GM18505 (cell line): ENCODE measurements around the gene PIWIL1.

ENCODE experiments used
- ATAC-seq: cut with Tn5 transposase; IDR thresholded peaks from one replicate; pipeline ENCODE4 v1.9.1; 2021; ENCODE audit not compliant: unreplicated experiment
- POLR2A ChIP-seq: IDR thresholded peaks from 4 replicates; pipeline ENCODE4 v1.6.1; 2011; ENCODE audit warnings: borderline replicate concordance; ENCODE audit not compliant: insufficient read depth, insufficient read length; ENCODE audit errors: extremely low read depth

The PIWIL1 gene

GRCh38 chr12:130330685-130331084 is 7.0 kb upstream of the PIWIL1 start:
- no peak for TF ChIP-seq POLR2A
- no peak for ATAC-seq

- no peak for ATAC-seq
- TF ChIP-seq POLR2A: no peak
Measured at GRCh38 chr12:130331146-130331545, 6.5 kb upstream of the PIWIL1 start.

- no peak for ATAC-seq
- no peak for TF ChIP-seq POLR2A
Measured at GRCh38 chr12:130333341-130333740, 4.3 kb upstream of the PIWIL1 start.

- no peak for TF ChIP-seq POLR2A
- ATAC-seq: no peak
Measured at GRCh38 chr12:130334399-130334798, 3.3 kb upstream of the PIWIL1 start.

GRCh38 chr12:130334937-130335336 is 2.8 kb upstream of the PIWIL1 start:
- no peak for TF ChIP-seq POLR2A
- no peak for ATAC-seq

- TF ChIP-seq POLR2A: no peak
- ATAC-seq: no peak
Measured at GRCh38 chr12:130335517-130336392, 1.9 kb upstream of the PIWIL1 start.

- ATAC-seq: no peak
- TF ChIP-seq POLR2A: no peak
Measured at GRCh38 chr12:130336723-130337487, 782 bp upstream of the PIWIL1 start.

GRCh38 chr12:130338794-130339601 is 1.3 kb downstream of the PIWIL1 start:
- no peak for ATAC-seq
- no peak for TF ChIP-seq POLR2A

- ATAC-seq: no peak
- TF ChIP-seq POLR2A: no peak
Measured at GRCh38 chr12:130339951-130340350, 2.3 kb downstream of the PIWIL1 start.

- no peak for TF ChIP-seq POLR2A
- no peak for ATAC-seq
Measured at GRCh38 chr12:130342442-130342841, 4.8 kb downstream of the PIWIL1 start.

GRCh38 chr12:130342842-130343241 is 5.2 kb downstream of the PIWIL1 start:
- no peak for TF ChIP-seq POLR2A
- no peak for ATAC-seq

GRCh38 chr12:130344529-130344928 is 6.8 kb downstream of the PIWIL1 start:
- no peak for ATAC-seq

GRCh38 chr12:130345292-130345691 is 7.6 kb downstream of the PIWIL1 start:
- ATAC-seq: no peak
- TF ChIP-seq POLR2A: no peak

More at GRCh38 chr12:130344529-130344928, 6.8 kb downstream of the PIWIL1 start:
- TF ChIP-seq POLR2A: no peak
